Activated T-helper 9 cell treated with anti-CD3 and anti-CD28 coated beads, Interleukin-2, amount 50 U/mL, for 16 hours (primary cell): ENCODE data around the gene FOXO3B.
"Not testable (repeated sequence)": the region's sequence is repeated elsewhere in the genome, so short reads cannot be mapped to it uniquely, and the experiment has no call there.

Source experiments
- DNase-seq: peaks from one replicate; pipeline ENCODE4 v3.0.0-alpha.2; 2020; ENCODE audit warnings: low read depth

FOXO3B gene

GRCh38 chr17:18650094-18650493 lies 32.0 kb downstream of the FOXO3B start:
- DNase-seq, result not testable (repeated sequence)

- not testable (repeated sequence) for DNase-seq
Measured at GRCh38 chr17:18644291-18644690, 37.8 kb downstream of the FOXO3B start, which contains the start of gene TBC1D28. Gene TBC1D28, minus strand, starts transcription at chr17:18644391. Its CDS starts 3,039 bp downstream, at chr17:18641352.

GRCh38 chr17:18643124-18643523 lies 39.0 kb downstream of the FOXO3B start:
- not testable (repeated sequence) for DNase-seq

- not testable (repeated sequence) for DNase-seq
Measured at GRCh38 chr17:18638357-18638756, 43.8 kb downstream of the FOXO3B start.

GRCh38 chr17:18636237-18636636 lies 45.9 kb downstream of the FOXO3B start:
- DNase-seq, result not testable (repeated sequence)

GRCh38 chr17:18635773-18636172 lies 46.3 kb downstream of the FOXO3B start:
- DNase-seq, result not testable (repeated sequence)

- not testable (repeated sequence) for DNase-seq
Measured at GRCh38 chr17:18634550-18635263, 47.4 kb downstream of the FOXO3B start.
